HG02970 (cell line): ENCODE results near the gene FBXW8.

Experiments used
- ATAC-seq: cut with Tn5 transposase; IDR thresholded peaks from one replicate; pipeline ENCODE4 v1.9.1; 2021; ENCODE audit warnings: mild to moderate bottlenecking, moderate library complexity, moderate number of reproducible peaks; ENCODE audit not compliant: unreplicated experiment, low FRiP score

The FBXW8 gene, protein sequence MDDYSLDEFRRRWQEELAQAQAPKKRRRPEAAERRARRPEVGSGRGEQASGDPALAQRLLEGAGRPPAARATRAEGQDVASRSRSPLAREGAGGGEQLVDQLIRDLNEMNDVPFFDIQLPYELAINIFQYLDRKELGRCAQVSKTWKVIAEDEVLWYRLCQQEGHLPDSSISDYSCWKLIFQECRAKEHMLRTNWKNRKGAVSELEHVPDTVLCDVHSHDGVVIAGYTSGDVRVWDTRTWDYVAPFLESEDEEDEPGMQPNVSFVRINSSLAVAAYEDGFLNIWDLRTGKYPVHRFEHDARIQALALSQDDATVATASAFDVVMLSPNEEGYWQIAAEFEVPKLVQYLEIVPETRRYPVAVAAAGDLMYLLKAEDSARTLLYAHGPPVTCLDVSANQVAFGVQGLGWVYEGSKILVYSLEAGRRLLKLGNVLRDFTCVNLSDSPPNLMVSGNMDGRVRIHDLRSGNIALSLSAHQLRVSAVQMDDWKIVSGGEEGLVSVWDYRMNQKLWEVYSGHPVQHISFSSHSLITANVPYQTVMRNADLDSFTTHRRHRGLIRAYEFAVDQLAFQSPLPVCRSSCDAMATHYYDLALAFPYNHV

DNA sequence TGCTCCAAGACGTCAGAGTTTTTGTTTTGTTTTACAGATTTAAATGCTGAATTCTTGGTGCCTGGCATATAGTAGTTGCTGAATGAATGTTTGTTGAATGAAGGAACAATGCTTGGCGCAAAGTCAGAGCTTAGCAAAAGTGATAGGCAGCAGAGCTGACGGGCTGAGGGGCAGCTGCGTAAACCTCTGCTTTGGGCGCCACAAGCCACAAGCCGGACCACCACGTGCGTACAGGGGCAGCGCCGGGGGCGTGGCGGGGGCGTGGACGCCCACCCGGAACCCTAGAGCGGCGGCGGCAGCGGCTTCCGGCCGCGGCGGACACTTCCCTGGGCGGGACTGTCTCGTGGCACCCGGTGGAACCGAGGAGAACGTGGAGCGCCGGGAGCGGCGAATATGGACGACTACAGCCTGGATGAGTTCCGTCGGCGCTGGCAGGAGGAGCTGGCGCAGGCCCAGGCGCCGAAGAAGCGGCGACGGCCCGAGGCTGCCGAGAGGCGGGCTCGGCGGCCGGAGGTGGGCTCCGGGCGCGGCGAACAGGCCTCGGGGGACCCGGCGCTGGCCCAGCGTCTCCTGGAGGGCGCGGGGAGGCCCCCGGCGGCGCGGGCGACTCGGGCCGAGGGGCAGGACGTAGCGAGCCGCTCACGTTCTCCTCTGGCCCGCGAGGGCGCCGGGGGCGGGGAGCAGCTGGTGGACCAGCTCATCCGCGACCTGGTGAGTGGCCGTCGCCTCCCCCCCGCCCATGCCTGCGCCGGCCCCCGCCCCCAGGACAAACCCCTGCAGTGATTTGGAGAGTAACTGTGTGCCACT is at the start of gene FBXW8:
Gene FBXW8, plus strand, starts transcription at position 306 of the 807 bp plus-strand sequence. Its CDS starts 88 bp downstream, at position 394.
- ATAC-seq: peak; percentile 91

DNA sequence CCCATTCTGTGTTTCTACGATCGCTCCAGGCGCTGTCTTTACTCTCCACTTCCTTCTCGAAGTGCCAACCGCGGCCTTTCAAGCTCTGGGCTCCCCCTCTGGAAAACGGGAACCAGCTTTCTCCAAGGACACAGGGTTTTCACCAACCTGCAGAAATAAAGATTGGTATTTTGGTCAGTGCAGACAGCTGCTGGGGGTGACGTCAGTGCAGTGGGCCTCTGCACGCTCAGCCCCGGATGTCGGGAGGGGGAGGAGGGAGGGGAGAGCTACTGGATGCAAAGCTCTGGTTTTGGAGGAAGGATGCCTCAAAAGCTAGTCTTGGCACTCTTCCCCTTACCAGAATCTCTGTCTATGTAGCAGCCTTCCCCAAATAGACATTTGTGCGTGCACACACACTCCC is 49.4 kb upstream of the FBXW8 start:
- ATAC-seq: peak; percentile 53

DNA sequence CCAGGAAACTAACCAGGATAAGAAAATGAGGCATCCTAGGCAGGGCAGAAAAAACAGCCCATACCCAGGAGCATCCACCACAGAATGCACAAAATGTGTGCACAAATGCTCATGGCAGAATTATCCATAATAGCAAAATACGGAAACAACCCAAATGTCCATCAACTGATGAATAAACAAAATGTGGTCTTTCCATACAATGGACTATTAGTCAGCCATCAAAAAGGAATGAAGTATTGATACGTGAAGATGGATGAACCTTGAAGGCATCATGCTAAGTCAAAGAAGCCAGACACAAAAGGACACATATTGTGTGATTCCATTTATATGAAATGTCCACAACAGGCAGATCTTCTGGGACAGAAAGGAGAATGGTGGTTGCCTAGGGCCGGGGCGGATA is 48.6 kb upstream of the FBXW8 start:
- no peak for ATAC-seq

DNA sequence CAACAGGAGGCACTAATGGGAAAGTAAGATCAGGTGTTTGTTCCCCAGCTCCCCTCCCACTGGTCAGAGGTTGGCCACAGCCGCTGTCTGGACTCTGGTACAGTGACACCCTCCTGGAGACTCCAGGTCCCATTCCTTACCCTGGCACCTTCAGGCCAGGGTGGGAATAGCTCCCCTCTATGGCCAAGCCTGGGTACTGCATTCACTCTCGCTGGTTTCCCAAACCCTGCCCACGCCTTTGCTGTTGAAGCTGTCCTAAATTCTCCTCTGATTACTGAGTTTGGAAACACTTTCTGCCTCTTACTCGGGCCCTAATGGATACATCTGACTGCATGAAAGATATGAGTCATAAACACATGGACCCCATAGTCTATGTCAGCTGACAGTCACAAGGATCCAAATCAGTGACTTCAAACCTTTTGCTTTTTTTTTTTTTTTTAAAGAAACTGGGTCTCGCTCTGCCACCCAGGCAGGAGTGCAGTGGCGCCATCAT is 47.4 kb upstream of the FBXW8 start:
- no peak for ATAC-seq

DNA sequence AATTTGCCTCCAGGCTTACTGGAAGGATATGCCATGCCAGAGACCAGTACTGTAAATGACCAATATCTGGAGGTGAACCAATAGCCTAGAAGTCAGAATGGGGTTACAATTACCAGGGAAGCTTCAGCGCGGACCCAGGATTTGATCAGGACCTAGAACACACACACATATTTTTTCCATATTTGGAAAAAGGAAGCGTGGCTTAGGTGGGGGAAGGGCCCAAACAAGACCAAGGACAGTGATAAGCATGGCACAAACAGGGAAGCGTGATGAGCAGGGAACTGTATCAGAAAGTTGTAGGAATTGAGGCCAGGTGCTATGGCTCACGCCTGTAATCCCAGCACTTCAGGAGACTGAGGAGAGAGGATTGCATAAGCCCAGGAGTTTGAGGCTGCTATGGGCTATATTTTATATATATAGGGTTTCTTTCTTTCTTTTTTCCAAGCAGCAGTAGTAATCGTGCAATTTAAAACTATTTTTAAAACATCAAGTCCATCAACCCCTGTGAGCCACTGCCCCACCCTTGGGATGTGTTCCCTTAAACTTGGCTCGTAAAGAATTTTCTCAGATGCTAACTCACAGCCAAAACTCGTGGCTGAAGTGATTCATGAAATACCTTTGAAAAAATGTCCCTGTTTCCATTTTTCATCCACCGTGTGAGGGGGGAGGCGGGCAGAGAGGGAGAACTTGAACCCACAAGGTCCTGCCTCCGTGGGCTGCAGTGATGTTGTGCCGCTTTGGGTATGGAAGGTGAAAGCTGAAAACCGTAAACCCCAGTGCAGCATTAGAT is 46.2 kb upstream of the FBXW8 start:
- ATAC-seq: no peak

DNA sequence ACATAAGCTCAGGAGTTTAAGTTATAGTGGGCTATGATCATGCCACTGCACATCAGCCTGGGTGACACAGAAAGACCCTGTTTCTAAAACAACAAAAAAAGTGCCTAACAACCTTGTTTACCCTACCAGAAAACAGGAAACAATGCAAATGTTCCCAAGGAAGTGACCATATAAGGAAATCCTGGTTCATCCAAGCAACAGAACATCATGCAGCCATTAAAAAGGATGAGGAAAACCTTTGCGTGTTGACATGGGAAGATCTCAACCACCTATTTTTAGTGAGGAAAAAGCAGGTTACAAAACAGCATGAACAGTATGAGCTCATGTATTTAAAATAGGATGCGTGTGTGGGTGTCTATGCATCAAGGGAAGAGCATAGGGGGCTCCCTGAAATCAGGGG is 43.2 kb upstream of the FBXW8 start:
- ATAC-seq: no peak

DNA sequence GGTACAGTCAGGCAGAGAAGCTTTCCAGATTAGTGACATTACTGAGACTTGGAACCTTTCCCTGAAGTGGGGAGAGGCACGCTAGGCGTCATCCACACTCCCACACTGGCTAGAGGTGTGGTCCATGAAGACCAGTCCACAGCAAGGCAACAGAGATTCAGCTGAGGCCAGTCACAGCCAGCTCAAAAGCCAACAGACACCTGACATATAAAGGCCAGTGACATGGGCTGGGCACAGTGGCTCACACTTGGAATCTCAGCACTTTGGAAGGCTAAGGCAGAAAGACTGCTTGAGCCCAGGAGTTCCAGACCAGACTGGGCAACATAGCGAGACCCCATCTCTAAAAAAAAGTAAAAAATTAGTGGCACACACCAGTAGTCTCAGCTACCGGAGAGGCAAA is 40.4 kb upstream of the FBXW8 start:
- no peak for ATAC-seq

DNA sequence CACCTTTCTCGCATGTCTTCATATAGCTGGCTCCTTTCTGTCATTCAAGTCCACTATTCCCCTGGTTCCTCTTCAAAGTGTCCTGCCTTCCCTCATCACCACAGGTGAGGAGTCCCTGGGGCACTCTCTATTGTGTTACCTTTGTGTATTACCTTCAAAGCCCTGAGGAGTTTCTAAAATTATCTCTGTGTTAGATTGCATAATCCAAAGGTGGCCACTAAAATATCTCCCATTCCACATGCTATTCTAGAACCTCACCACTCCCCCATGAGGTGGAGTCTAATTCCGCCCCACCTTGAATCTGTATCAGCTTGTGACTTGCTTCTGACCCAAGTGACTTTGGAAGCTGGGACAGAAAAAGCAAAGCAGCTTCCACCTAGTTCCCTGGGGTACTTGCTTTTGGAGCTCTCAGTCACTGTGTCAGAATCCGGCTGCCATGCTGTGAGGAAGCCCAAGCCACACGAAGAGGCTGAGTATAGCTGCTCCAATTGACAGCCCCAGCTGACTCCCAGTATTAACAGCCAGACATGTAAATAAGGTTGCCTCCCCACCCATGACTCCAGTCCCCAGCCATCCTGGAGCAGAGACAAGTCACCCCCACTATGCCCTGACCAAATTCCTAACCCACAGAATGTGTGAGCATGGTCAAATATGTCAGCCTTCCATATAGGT is 36.3 kb upstream of the FBXW8 start:
- no peak for ATAC-seq

DNA sequence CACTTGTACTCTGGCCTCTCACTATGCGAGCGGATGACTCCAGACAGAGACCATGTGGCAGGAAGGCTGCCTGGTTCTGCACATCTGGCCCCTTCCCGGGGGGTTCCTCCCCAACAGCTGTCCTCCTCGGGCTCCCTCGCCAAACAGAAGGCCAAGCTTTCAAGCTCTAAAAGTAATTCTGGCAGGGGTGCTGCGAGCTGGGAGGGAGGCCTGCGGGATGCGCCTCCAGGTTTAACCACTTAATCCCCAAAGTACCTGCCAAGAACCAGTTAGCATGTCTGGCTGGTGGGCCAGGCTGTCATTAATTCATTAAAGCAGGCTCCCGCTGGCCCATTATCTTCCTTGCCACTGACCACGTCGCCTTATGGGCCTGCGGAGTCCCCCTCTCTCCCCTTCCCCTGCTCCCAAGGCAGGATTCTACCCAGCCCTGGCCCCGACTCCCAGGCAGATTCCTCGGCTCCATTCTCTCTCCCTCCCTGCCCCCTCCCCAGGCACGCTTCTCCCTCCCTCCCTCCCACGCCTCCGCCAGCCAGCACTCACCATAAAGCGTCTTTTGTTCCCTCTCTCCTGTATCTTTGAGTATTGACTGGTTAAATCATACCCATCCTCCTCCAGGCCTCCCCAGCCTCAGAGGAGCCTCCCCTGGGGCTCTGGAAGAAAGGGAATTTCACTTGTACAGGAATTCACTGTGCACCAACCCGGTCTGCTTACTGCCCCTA is 34.4 kb upstream of the FBXW8 start:
- ATAC-seq: no peak

DNA sequence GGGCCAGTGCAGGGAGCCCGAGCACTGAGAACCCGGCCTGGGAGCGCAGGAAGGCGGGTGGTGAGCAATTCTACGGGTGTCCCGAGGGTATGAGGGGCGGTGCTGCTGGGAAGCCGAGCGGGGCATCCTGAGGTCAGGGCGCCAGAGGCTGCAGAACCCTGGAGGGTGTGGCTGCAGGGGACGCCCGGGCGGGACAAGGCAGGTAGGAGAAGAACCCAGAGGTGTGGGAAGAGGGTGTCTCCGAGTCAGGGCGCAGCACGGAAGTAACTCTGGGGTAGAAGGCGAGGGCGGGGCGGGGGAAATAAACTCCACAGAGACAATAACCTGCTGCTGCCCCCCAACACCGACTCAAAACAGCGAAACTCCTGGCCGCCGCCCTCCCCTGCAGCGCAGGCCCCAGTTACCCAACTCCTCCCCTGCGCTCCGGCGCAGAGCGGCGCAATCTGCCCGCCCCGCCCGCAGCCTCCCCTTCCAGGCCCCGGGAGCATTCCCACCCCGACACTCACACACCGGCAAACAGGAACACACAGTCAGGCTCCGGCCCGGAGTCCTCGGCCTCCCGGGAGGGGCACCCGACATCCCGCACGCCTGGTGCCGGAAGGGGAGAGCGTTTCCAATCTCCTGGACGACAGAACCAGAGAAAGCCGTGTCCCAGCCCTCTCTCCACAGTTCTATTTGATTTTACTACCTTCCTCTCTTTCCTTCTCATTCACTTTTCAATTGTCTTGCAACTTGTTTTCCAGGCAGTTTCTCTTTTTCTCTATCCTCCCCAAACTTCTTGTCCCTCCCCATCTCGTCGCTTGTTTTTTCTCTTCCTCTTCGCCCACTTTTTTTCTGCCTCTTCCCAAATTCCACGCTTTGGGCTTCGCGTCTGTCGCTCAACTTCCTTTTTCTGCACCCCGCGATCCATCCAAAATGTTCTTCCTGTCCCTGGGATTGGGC is 31.9 kb upstream of the FBXW8 start:
- ATAC-seq: no peak

DNA sequence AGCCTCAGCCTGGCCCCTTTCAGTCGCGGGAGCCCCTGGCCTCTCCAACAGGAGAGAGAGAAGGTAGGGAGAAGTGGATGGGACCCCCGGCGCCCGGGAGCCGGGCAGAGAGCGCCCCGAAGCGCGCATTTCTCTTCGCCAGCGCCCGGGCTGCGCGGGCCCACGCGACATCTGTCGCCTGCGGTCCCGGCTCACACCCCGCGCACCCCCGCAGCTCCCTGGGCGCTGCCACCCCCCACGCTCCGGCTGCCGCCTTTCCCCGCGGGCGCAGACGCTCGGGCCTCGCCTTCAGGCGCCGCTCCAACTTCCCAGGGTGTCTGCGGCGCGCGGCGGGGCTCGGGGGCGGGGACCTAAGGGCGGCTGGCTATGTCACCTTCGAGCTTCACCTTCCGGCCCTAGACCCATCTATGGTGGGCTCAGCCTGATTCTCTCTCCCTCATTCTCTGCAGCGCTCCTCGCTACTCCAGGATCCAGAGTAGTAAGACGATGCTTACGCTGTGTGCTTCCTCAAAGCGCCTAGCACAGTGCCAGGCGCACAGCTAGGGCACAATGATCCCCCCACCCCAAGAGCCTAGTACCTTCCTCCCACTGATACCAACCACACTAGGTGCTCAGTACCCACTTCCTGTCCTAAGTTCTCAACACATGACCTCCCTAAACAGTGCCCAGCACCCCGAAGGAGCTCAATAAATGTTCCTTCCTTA is 31.1 kb upstream of the FBXW8 start:
- ATAC-seq: no peak

DNA sequence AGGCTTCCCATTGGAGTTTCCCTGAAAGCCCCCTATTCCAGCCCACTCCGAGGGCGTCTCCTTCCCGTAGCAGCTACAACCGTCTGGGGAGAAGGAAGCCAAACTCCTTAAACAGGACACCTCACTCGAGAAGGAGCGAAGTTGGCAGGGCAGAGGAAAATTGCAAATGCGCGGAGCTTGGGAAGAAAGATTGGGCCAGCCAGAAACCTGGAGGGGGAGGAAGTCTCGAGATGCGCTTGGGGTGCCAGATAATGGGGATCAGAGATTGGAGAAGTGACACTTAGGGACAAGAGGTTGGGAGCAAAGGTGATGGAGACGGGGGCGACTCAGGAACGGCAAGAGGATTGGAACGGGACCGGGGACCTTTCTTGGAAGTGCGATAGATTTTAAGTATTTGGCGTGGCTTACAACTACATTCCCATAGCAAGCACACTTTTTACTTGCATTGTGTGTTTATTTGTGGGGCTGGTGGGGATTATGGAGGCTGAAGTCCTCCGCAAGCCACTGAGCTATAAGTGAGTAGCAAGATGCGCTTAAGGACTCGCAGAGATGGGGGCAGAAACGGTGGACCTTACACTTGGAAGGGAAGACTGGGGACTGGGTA is 30.4 kb upstream of the FBXW8 start:
- no peak for ATAC-seq

DNA sequence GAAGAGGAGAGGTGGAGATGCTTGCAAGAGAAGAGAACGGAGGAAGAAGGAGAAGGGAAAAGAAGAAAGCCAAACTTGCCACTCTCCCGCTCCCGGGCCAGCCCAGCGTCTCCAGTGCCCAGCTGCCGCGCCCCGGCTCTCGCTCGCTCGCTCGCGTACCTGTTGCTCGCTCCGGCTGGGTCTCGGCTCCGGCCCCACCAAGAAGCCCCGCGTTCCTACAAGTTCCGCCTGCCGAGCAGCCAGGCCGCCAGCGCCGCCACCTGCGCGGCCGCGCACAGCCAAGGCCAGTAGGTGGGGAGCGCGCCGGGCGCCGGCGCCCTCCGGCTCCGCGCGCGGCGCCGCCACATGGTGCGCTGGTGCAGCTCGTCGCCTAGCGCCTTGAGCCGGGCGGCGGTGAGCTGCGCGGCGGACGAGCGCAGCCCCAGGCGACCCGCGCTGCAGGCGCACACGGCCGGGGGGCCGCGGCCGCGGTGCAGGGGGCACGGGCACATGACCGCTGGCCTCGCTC is 29.9 kb upstream of the FBXW8 start:
- no peak for ATAC-seq

DNA sequence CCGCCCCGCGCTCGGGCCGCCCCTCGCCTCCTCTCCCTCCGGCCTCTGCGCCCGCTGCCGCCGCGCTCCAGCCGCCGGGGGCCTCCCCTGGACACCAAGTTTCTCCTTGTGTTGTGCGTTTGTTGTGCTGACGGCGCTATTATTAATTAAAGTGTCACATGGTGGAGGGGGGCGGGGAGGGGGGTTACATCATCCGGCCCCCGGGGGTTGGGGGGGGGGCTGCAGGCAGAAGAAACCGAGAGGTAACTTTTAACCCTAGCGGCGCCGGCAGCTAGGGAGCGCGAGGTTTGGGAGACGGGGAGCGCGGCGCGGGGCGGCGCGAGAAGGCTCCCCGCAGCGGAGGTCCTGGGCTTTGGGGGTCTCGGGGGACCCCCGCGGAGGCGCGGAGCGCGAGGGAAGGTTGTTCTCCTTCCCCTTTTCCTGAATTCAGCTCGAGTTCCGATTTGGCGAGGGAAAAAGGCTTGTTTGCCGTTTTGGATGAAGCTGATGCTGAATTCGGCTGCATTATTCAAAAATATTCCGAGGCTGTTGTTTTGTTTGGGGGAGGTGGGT is 29.3 kb upstream of the FBXW8 start, which contains the start of gene HRK:
Gene HRK, minus strand, starts transcription at position 117 of the 552 bp plus-strand sequence. CDS start 134 bp downstream, outside the sequence.
- no peak for ATAC-seq

DNA sequence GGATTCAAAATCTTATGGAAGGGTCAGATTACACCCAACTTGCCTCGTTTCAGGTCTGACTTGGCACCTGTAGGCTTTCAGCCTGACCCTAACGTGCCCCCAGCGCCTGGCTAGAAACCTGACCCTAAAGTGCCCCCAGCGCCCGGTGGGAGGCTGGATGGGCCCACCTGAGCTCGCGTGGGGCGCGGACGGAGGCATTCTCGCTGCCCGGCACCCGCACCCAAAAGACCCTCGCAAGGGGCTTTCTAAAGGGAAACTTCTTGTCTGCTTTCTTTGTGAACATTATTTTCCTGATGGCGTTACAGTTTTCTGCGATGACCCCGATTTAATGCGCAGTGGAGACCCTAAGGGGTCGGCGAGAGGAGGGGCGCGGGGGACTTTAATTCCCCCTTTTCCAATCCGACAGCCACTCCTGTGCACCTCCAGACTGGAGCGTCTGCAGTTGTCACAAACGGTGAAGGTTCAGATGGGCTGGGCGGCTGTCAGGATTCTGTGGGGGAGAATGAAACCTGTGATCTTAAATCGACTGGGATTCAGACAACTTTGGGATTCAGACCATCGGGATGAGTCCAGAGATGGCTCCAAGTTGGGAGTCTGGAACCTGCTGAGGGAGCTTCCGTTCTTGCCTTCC is 28.8 kb upstream of the FBXW8 start:
- no peak for ATAC-seq

DNA sequence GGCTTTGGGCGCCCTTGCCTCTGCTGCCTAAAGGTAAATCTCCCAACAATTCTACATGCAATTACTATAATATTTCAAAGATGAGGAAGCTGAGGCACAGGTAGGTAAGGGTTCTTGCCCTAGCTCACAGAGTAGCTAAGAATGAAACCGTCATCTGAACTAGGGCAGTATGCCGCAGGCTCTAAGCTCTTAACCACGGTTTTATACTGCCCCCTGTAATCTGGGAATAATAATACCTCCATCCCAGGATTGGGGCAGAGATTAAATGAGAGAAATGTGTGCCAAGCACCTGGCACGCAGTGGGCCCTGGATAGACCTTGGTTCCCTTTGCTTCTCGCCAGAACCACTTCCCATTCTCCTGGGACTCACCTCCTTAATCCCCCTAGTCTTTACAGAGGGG is 28.0 kb upstream of the FBXW8 start:
- ATAC-seq: no peak
